ENCODE data around the gene TMEM45B. TPM values are rescaled to one million over a fixed set of nuclear protein-coding genes. Genes with fewer than 3 reads are reported as not detected.

TMEM45B gene
- total RNA-seq, 5 donors from 2014 or later (not counting 1 experiment from before 2014, with no cell fraction given): 1.4 to 22.7 (median 14.3) TPM

DNA sequence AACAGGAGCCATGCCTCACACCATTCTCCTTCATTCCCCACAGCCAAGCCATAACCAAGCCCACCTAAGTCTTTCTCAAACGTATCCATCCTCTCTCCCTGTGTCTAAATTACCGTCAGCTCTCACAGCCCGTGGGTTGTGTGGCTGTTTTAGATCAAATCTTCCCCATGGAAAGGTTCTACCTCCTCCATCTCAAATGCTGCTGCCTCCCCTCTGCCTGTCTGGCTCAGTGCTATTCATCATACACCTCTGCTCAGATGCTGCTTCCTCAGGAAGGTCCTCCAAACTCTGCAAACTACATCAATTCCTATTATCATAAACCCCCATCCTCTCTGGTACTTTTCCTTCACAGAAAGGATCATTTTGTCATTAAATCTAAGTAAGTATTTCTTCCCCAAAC, 64.7 kb downstream of the TMEM45B start:
- H3K9me3 Mint-ChIP-seq: no peaks in the 10 kb centered on the region
- peaks cover 0 to 5% (median 5%) of the 10 kb centered on the region in 3 donors for H3K4me1 Mint-ChIP-seq
- WGBS (ENCODE audit: insufficient coverage): 95% methylated on average over 3 of the region's 3 CpGs
- Histone ChIP-seq H3K4me3 (ENCODE audit: control insufficient read depth in 1 of 2, extremely low read depth in 1 of 2, low read length in 1 of 2) (no peak overlapping the region), H3K9me3 (no peaks in the 10 kb centered on the region), H3K27ac (ENCODE audit: low read length) (no peak overlapping the region), H3K4me1 (ENCODE audit: control insufficient read depth in 1 of 2, extremely low read depth in 1 of 2, insufficient read depth in 2 of 2, low read length in 2 of 2) (no peaks in the 10 kb centered on the region), H3K36me3 (ENCODE audit: control insufficient read depth in 2 of 2, extremely low read depth in 1 of 2, insufficient read depth in 1 of 2, low read length in 1 of 2) (peaks cover 21 to 100% of the 10 kb centered on the region in 2 donors), H3K27me3 (replicated peaks in 1 of 2; ENCODE audit: control insufficient read depth in 2 of 2, extremely low read depth in 1 of 2, insufficient read depth in 2 of 2, low read length in 1 of 2) (no peaks in the 10 kb centered on the region)
- H3K4me3 Mint-ChIP-seq: no peak overlapping the region
- ATAC-seq (replicated peaks in 1 of 4): no peak
- CTCF ChIA-PET: interaction anchor here in 1 of 2 donors (0.6 kb wide), 2 partner anchors 33 to 610 kb away, joined by 3 to 5 read pairs; no protein-coding TSS in a partner anchor
- no peak for DNase-seq
- peak overlapping the region; percentile 5 to 29 for H3K27ac Mint-ChIP-seq
- H3K27me3 Mint-ChIP-seq: no peaks in the 10 kb centered on the region
- peaks cover 77% of the 10 kb centered on the region for H3K36me3 Mint-ChIP-seq
- POLR2A ChIA-PET: no interaction called here

- H3K9me3 Mint-ChIP-seq: no peaks in the 10 kb centered on the region
- H3K4me3 Mint-ChIP-seq: no peak overlapping the region
- H3K36me3 ChIP-seq (ENCODE audit: control insufficient read depth in 2 of 2, extremely low read depth in 1 of 2, insufficient read depth in 1 of 2, low read length in 1 of 2): peaks cover 18 to 100% of the 10 kb centered on the region in 2 donors
- no peaks in the 10 kb centered on the region for H3K27me3 Mint-ChIP-seq
- H3K4me1 Mint-ChIP-seq: peaks cover 0 to 5% (median 5%) of the 10 kb centered on the region in 3 donors
- H3K27ac ChIP-seq (ENCODE audit: low read length): no peak overlapping the region
- H3K9me3 ChIP-seq: no peaks in the 10 kb centered on the region
- ATAC-seq (replicated peaks in 1 of 4): peak; percentile 43 to 77 (median 70)
- 92% methylated on average over 4 of the region's 9 CpGs for WGBS (ENCODE audit: insufficient coverage)
- no peaks in the 10 kb centered on the region for H3K27me3 ChIP-seq (replicated peaks in 1 of 2; ENCODE audit: control insufficient read depth in 2 of 2, extremely low read depth in 1 of 2, insufficient read depth in 2 of 2, low read length in 1 of 2)
- ChIA-PET CTCF (interaction anchor here (0.6 to 2.8 kb wide), 6 partner anchors 13 to 251 kb away, joined by 3 to 16 read pairs (median 4); no protein-coding TSS in a partner anchor), POLR2A (no interaction called here)
- peak in 31 of 35 experiments; percentile 10 to 60 (median 42) for DNase-seq
- no peaks in the 10 kb centered on the region for H3K4me1 ChIP-seq (ENCODE audit: control insufficient read depth in 1 of 2, extremely low read depth in 1 of 2, insufficient read depth in 2 of 2, low read length in 2 of 2)
- H3K4me3 ChIP-seq (ENCODE audit: control insufficient read depth in 1 of 2, extremely low read depth in 1 of 2, low read length in 1 of 2): no peak overlapping the region
- peak overlapping the region in 1 of 2 donors; percentile 11 for H3K27ac Mint-ChIP-seq
- peaks cover 78% of the 10 kb centered on the region for H3K36me3 Mint-ChIP-seq
These were observed 66.0 kb downstream of the TMEM45B start for GRCh38 chr11:129881570-129882170.

DNA sequence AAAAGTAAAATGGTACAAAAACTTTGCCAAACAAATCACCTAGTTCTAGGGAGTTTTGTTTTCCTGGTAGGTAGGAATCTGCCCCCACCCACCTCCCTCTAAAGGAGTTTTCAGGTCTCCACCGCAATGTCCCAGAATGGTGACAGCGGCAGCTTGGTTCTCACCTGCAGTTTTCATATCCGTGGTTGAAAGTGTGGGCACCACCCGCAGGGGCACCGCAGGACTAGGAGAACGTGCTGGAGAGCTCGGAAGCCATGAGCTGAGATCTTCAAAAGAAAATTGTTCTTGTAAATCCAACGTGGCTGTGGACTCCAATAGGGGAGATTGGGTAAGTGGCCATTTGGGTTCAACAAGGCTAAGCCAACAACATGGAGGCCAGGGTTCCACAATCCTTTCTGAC, 68.9 kb downstream of the TMEM45B start:
- WGBS (ENCODE audit: insufficient coverage): 100% methylated on average over 6 of the region's 8 CpGs
- no peaks in the 10 kb centered on the region for H3K27me3 ChIP-seq (replicated peaks in 1 of 2; ENCODE audit: control insufficient read depth in 2 of 2, extremely low read depth in 1 of 2, insufficient read depth in 2 of 2, low read length in 1 of 2)
- no peak overlapping the region for H3K27ac Mint-ChIP-seq
- peaks cover 9 to 13% of the 10 kb centered on the region in 2 experiments for H3K4me1 ChIP-seq (ENCODE audit: control insufficient read depth in 1 of 2, extremely low read depth in 1 of 2, insufficient read depth in 2 of 2, low read length in 2 of 2)
- no peak overlapping the region for H3K4me3 ChIP-seq (ENCODE audit: control insufficient read depth in 1 of 2, extremely low read depth in 1 of 2, low read length in 1 of 2)
- DNase-seq: no peak
- CTCF ChIA-PET: interaction anchor here in 1 of 2 donors (0.6 kb wide), 1 partner anchor 60 kb away, joined by 4 read pairs; no protein-coding TSS in a partner anchor
- POLR2A ChIA-PET: no interaction called here
- no peaks in the 10 kb centered on the region for H3K9me3 Mint-ChIP-seq
- H3K4me1 Mint-ChIP-seq: peaks cover 19 to 30% (median 26%) of the 10 kb centered on the region in 3 donors
- no peaks in the 10 kb centered on the region for H3K27me3 Mint-ChIP-seq
- H3K9me3 ChIP-seq: no peaks in the 10 kb centered on the region
- peaks cover 80% of the 10 kb centered on the region for H3K36me3 Mint-ChIP-seq
- H3K27ac ChIP-seq (ENCODE audit: low read length): no peak overlapping the region
- peaks cover 16 to 88% of the 10 kb centered on the region in 2 donors for H3K36me3 ChIP-seq (ENCODE audit: control insufficient read depth in 2 of 2, extremely low read depth in 1 of 2, insufficient read depth in 1 of 2, low read length in 1 of 2)
- no peak for ATAC-seq (replicated peaks in 1 of 4)
- H3K4me3 Mint-ChIP-seq: no peak overlapping the region

- Histone ChIP-seq H3K4me3 (ENCODE audit: control insufficient read depth in 1 of 2, extremely low read depth in 1 of 2, low read length in 1 of 2) (no peak overlapping the region), H3K27me3 (replicated peaks in 1 of 2; ENCODE audit: control insufficient read depth in 2 of 2, extremely low read depth in 1 of 2, insufficient read depth in 2 of 2, low read length in 1 of 2) (no peaks in the 10 kb centered on the region), H3K4me1 (ENCODE audit: control insufficient read depth in 1 of 2, extremely low read depth in 1 of 2, insufficient read depth in 2 of 2, low read length in 2 of 2) (peaks cover 14 to 15% of the 10 kb centered on the region in 2 experiments), H3K27ac (ENCODE audit: low read length) (no peak overlapping the region), H3K9me3 (no peaks in the 10 kb centered on the region), H3K36me3 (ENCODE audit: control insufficient read depth in 2 of 2, extremely low read depth in 1 of 2, insufficient read depth in 1 of 2, low read length in 1 of 2) (peaks cover 16 to 86% of the 10 kb centered on the region in 2 donors)
- H3K4me3 Mint-ChIP-seq: no peak overlapping the region
- peaks cover 81% of the 10 kb centered on the region for H3K36me3 Mint-ChIP-seq
- H3K9me3 Mint-ChIP-seq: no peaks in the 10 kb centered on the region
- ChIA-PET CTCF (no interaction called here), POLR2A (no interaction called here)
- H3K27ac Mint-ChIP-seq: no peak overlapping the region
- no CpG with 5 or more reads among the region's 12 CpGs for WGBS (ENCODE audit: insufficient coverage)
- H3K27me3 Mint-ChIP-seq: no peaks in the 10 kb centered on the region
- no peak for DNase-seq
- no peak for ATAC-seq (replicated peaks in 1 of 4)
- H3K4me1 Mint-ChIP-seq: peaks cover 27 to 38% (median 32%) of the 10 kb centered on the region in 3 donors
These were observed 69.7 kb downstream of the TMEM45B start for GRCh38 chr11:129885381-129885780.

DNA sequence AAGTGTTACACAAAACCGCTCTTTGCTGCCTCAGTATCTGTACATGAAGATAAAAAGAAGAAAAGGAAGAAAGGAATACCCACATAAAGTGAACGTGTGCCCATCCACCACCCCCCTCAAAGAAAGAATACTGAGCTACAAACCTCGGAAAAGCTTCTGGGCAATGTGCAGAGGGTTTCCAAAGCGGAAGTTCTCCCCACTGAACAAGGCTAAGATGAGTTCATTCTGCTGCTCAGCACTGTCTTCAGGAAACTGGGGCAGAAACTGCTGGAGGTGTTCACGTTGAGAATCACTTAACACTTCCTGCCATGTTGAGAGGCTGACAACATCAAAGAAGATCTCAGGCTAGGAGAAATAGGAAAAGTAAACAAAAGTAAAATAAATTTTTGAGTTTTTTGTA, 72.8 kb downstream of the TMEM45B start:
- Mint-ChIP-seq H3K36me3 (peaks cover 75% of the 10 kb centered on the region), H3K4me1 (peaks cover 45 to 51% (median 46%) of the 10 kb centered on the region in 3 donors), H3K27ac (peak overlapping the region; percentile 79 to 90), H3K27me3 (no peaks in the 10 kb centered on the region), H3K9me3 (no peaks in the 10 kb centered on the region), H3K4me3 (peak overlapping the region in 1 of 3 donors; percentile 36)
- ChIA-PET POLR2A (no interaction called here), CTCF (interaction anchor here in 1 of 2 donors (0.8 to 0.9 kb wide), 2 partner anchors 11 to 244 kb away, joined by 3 to 4 read pairs; no protein-coding TSS in a partner anchor)
- Histone ChIP-seq H3K27ac (ENCODE audit: low read length) (peak overlapping the region; percentile 41), H3K27me3 (replicated peaks in 1 of 2; ENCODE audit: control insufficient read depth in 2 of 2, extremely low read depth in 1 of 2, insufficient read depth in 2 of 2, low read length in 1 of 2) (no peaks in the 10 kb centered on the region), H3K4me1 (ENCODE audit: control insufficient read depth in 1 of 2, extremely low read depth in 1 of 2, insufficient read depth in 2 of 2, low read length in 2 of 2) (peaks cover 14 to 15% of the 10 kb centered on the region in 2 experiments), H3K4me3 (ENCODE audit: control insufficient read depth in 1 of 2, extremely low read depth in 1 of 2, low read length in 1 of 2) (no peak overlapping the region), H3K9me3 (no peaks in the 10 kb centered on the region), H3K36me3 (ENCODE audit: control insufficient read depth in 2 of 2, extremely low read depth in 1 of 2, insufficient read depth in 1 of 2, low read length in 1 of 2) (peaks cover 13 to 73% of the 10 kb centered on the region in 2 donors)
- ATAC-seq (replicated peaks in 1 of 4) (peak; percentile 83 to 99 (median 96)), DNase-seq (peak in 23 of 35 experiments; percentile 4 to 50 (median 17))
- 17% methylated on average over 2 of the region's 5 CpGs for WGBS (ENCODE audit: insufficient coverage)

GRCh38 chr11:129894278-129895125, 78.9 kb downstream of the TMEM45B start:
- Mint-ChIP-seq H3K4me3 (peak overlapping the region; percentile 92 to 93 (median 93)), H3K9me3 (no peaks in the 10 kb centered on the region), H3K27ac (peak overlapping the region; percentile 87 to 89), H3K27me3 (no peaks in the 10 kb centered on the region), H3K4me1 (peaks cover 41 to 59% (median 49%) of the 10 kb centered on the region in 3 donors), H3K36me3 (peaks cover 30% of the 10 kb centered on the region)
- Histone ChIP-seq H3K4me1 (ENCODE audit: control insufficient read depth in 1 of 2, extremely low read depth in 1 of 2, insufficient read depth in 2 of 2, low read length in 2 of 2) (peaks cover 14 to 25% of the 10 kb centered on the region in 2 experiments), H3K27me3 (replicated peaks in 1 of 2; ENCODE audit: control insufficient read depth in 2 of 2, extremely low read depth in 1 of 2, insufficient read depth in 2 of 2, low read length in 1 of 2) (no peaks in the 10 kb centered on the region), H3K27ac (ENCODE audit: low read length) (peak overlapping the region; percentile 62), H3K9me3 (no peaks in the 10 kb centered on the region), H3K4me3 (ENCODE audit: control insufficient read depth in 1 of 2, extremely low read depth in 1 of 2, low read length in 1 of 2) (peak overlapping the region; percentile 85 to 89), H3K36me3 (ENCODE audit: control insufficient read depth in 2 of 2, extremely low read depth in 1 of 2, insufficient read depth in 1 of 2, low read length in 1 of 2) (peaks cover 0 to 27% of the 10 kb centered on the region in 2 donors)
- ChIA-PET CTCF (interaction anchor here in 1 of 2 donors (1.2 to 2.2 kb wide), 2 partner anchors 13 to 238 kb away, joined by 3 to 9 read pairs; no protein-coding TSS in a partner anchor), POLR2A (interaction anchor here (0.5 to 0.9 kb wide), 3 partner anchors 135 to 238 kb away, joined by 3 to 6 read pairs (median 3); no protein-coding TSS in a partner anchor)
- DNase-seq (peak in 3 of 35 experiments; percentile 2 to 29 (median 4)), ATAC-seq (replicated peaks in 1 of 4) (peak; percentile 1 to 18 (median 10))
- WGBS (ENCODE audit: insufficient coverage): 8% methylated on average over 8 of the region's 13 CpGs

Data from T-cell (primary cell).